Duodenal mucosa (tissue), 2 donors: ENCODE measurements around the gene PRCC.

ENCODE experiments used
- H3K27ac ChIP-seq: one replicate; pipeline ENCODE4 v1.7.0; 2013; ENCODE audit warnings: low read depth, low read length
- H3K27me3 ChIP-seq, 2 donors: one replicate each; pipeline ENCODE4 v1.7.0; 2013; ENCODE audit warnings: low read length in 2 of 2, control low read depth in 1 of 2; ENCODE audit not compliant: insufficient read depth in 2 of 2, control insufficient read depth in 1 of 2
- H3K36me3 ChIP-seq, 2 donors: one replicate each; pipeline ENCODE4 v1.7.0; 2013; ENCODE audit warnings: low read length in 2 of 2, control low read depth in 1 of 2; ENCODE audit not compliant: insufficient read depth in 2 of 2, control insufficient read depth in 1 of 2
- H3K4me1 ChIP-seq, 2 donors: one replicate each; pipeline ENCODE4 v1.7.0; 2013; ENCODE audit warnings: low read length in 2 of 2, control low read depth in 1 of 2; ENCODE audit not compliant: insufficient read depth in 2 of 2, control insufficient read depth in 1 of 2
- H3K4me3 ChIP-seq, 2 donors: one replicate each; pipeline ENCODE4 v1.7.0; 2013; ENCODE audit warnings: low read length in 2 of 2, low read depth in 1 of 2
- H3K9ac ChIP-seq, 2 donors: one replicate each; pipeline ENCODE4 v1.7.0; 2013; ENCODE audit warnings: low read length in 2 of 2, low read depth in 1 of 2
- H3K9me3 ChIP-seq, 2 donors: one replicate each; pipeline ENCODE4 v1.7.0; 2013; ENCODE audit warnings: low read length in 2 of 2, control low read depth in 1 of 2; ENCODE audit not compliant: control insufficient read depth in 1 of 2

PRCC gene

DNA sequence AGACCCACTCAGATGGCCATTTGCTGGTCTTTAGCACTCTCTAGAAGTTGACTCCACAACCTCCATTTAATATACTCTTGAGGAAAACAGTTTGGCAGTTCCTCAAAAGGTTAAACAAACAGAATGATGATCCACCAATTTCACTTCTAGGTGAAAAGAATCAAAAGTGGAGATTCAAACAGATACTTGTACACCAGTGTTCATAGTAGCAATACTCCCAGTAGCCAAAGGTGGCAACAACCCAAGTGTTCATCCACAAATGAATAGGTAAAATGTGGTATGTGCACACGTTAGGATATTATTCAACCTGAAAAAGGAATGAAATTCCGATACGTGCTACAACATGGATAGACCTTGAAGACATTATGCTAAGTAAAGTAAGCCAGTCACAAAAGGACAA lies 6.3 kb downstream of the PRCC start:
- no peak overlapping the region for H3K4me3 ChIP-seq
- no peak overlapping the region for H3K27ac ChIP-seq
- H3K4me1 ChIP-seq = peaks cover 28 to 34% of the 10 kb centered on the region in 2 donors
- H3K36me3 ChIP-seq = peaks cover 0 to 12% of the 10 kb centered on the region in 2 donors
- H3K9ac ChIP-seq = no peak overlapping the region
- no peaks in the 10 kb centered on the region for H3K9me3 ChIP-seq
- H3K27me3 ChIP-seq = no peaks in the 10 kb centered on the region

DNA sequence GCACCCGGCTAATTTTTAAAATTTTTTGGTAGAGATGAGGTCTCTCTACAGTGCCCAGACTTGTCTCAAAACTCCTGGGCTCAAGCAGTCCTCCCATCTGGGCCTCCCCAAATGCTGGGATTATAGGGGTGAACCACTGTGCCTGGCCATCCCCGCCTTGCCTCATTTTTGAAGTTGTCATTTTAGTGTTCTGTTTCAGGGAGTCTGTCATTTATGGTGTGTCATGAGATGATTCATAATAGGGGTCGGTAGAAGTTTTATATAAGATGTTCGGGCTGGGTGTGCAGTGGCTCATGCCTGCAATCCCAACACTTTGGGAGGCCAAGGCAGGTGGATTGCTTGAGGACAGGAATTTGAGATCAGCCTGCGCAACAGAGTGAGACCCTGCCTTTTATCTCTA lies 8.5 kb downstream of the PRCC start:
- H3K36me3 ChIP-seq = peaks cover 0 to 13% of the 10 kb centered on the region in 2 donors
- H3K27me3 ChIP-seq = no peaks in the 10 kb centered on the region
- no peaks in the 10 kb centered on the region for H3K9me3 ChIP-seq
- no peak overlapping the region for H3K4me3 ChIP-seq
- H3K27ac ChIP-seq = no peak overlapping the region
- peaks cover 12 to 16% of the 10 kb centered on the region in 2 donors for H3K4me1 ChIP-seq
- H3K9ac ChIP-seq = no peak overlapping the region

DNA sequence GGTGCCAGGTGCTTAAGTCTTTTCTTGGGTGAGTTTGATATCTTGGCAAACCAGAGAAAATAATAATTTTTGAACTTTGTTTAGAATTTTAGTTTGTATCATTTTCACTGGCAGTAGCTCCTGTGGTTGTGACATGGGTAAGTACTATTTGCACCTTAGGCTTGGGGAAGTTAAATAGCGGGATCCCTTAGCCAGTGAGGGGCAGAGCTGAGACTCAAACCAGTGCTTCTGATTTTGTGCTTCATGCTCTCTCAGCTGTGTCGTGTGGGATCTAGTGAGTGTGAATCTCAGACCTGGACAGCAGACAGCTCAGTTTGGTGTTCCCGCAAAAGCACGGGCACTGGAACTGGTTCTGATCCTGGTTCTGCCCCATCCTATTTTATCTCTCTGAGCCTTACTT lies 9.6 kb downstream of the PRCC start:
- H3K4me3 ChIP-seq = no peak overlapping the region
- no peaks in the 10 kb centered on the region for H3K9me3 ChIP-seq
- H3K36me3 ChIP-seq = peaks cover 0 to 22% of the 10 kb centered on the region in 2 donors
- H3K27ac ChIP-seq = no peak overlapping the region
- H3K27me3 ChIP-seq = no peaks in the 10 kb centered on the region
- H3K4me1 ChIP-seq = peaks cover 10 to 12% of the 10 kb centered on the region in 2 donors
- H3K9ac ChIP-seq = no peak overlapping the region

DNA sequence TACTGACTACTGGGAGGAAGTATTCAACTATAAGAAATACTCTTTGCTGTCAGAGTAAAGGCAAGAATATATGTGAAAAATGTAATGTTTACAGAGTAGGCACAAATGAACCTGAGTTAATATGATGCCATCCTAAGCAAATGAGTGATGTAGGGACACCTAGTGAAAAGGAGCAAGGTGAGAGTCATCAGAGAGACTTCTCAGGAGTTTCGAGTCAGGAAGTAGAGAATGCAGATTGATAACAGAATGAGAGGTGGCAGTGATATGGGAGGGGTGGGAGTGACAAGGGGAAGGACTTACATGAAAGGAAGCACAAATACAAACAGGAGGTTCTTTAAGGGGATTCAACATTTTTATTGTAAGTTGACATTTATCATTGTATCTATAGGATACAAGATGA lies 10.2 kb downstream of the PRCC start:
- peaks cover 6 to 28% of the 10 kb centered on the region in 2 donors for H3K36me3 ChIP-seq
- H3K27me3 ChIP-seq = no peaks in the 10 kb centered on the region
- H3K4me1 ChIP-seq = peaks cover 4 to 9% of the 10 kb centered on the region in 2 donors
- H3K9ac ChIP-seq = no peak overlapping the region
- H3K9me3 ChIP-seq = no peaks in the 10 kb centered on the region
- H3K4me3 ChIP-seq = no peak overlapping the region
- H3K27ac ChIP-seq = no peak overlapping the region

DNA sequence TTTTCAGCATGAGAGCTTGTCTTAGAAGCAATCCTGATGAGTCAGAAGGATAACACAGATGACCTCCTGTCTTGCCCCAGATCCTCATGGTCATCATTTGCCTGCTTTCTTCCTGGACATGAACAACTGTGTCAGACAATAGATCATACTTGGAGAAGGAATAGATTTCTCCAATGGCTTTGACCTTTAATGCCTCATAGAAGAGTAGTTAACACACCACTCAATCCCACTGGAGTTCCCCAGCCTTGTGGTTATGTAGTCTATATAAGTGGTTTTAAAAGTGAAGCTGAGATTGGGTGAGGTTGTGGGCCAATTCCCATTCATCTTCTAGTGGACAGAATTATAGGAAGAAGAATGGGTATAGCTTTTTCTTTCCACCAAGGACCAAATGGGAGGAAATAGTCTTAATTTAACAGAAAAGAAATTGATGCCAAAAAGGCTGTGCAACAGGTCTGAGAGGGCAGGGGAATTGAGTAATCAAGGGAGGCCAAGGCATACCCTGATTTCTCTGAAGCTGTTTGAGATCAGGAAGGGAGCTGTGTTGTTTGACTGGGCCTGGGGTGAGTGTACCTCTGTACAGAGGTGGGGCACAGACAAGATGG lies 14.4 kb downstream of the PRCC start:
- Histone ChIP-seq H3K4me3 (no peak overlapping the region), H3K9me3 (no peaks in the 10 kb centered on the region), H3K4me1 (no peaks in the 10 kb centered on the region), H3K27ac (no peak overlapping the region), H3K27me3 (no peaks in the 10 kb centered on the region), H3K36me3 (peaks cover 11 to 45% of the 10 kb centered on the region in 2 donors), H3K9ac (no peak overlapping the region)

DNA sequence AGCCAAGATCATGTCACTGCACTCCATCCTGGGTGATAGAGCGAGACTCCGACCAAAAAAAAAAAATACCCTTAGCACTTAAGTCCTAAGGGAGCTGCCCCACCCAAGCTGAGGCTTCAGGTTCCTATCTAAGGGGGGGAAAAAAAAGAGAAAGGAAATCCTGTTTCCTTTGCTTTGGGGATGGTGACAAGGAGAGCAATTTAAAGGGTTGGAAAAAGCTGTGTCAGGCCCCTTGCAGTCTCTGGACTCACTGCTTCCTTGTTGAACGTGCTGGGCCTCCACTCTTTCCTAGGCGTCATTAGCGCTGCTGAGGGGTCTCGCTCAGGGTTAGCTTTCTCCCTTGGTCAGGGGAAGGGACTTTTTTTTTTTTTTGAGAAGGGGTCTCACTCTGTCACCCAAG lies 18.1 kb downstream of the PRCC start:
- no peak overlapping the region for H3K27ac ChIP-seq
- H3K9me3 ChIP-seq = no peaks in the 10 kb centered on the region
- H3K36me3 ChIP-seq = peaks cover 16 to 64% of the 10 kb centered on the region in 2 donors
- H3K4me3 ChIP-seq = no peak overlapping the region
- no peaks in the 10 kb centered on the region for H3K4me1 ChIP-seq
- H3K27me3 ChIP-seq = no peaks in the 10 kb centered on the region
- H3K9ac ChIP-seq = no peak overlapping the region

DNA sequence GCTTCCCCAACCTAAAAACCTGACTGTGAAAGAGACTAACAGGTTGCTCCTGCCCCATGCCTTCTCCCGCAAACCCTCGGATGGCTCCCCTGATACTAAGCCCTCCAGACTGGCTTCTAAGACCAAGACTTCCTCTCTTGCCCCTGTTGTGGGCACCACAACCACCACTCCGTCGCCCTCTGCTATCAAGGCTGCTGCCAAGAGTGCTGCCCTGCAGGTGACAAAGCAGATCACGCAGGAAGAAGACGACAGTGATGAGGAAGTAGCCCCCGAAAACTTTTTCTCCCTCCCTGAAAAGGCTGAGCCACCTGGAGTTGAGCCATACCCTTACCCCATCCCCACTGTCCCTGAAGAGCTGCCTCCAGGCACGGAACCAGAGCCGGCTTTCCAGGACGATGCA lies 19.3 kb downstream of the PRCC start:
- H3K9me3 ChIP-seq = no peaks in the 10 kb centered on the region
- H3K27me3 ChIP-seq = no peaks in the 10 kb centered on the region
- H3K36me3 ChIP-seq = peaks cover 16 to 66% of the 10 kb centered on the region in 2 donors
- H3K27ac ChIP-seq = no peak overlapping the region
- H3K4me3 ChIP-seq = no peak overlapping the region
- no peak overlapping the region for H3K9ac ChIP-seq
- H3K4me1 ChIP-seq = no peaks in the 10 kb centered on the region

DNA sequence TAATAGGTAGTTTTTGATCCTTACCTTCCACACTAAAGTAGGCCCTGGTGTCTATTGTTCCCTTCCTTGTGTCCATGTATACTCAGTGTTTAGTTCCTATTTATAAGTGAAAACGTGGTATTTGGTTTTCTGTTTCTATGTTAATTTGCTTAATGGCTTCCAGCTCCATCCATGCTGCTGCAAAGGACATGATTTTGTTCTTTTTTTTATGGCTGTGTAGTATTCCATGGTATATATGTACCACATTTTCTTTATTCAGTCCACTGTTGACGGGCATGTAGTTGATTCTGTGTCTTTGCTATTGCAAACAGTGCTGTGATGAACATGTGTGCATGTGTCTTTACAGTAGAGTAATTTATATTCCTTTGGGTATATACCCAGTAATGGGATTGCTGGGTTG lies 20.8 kb downstream of the PRCC start:
- Histone ChIP-seq H3K27ac (no peak overlapping the region), H3K36me3 (peaks cover 15 to 67% of the 10 kb centered on the region in 2 donors), H3K27me3 (no peaks in the 10 kb centered on the region), H3K4me1 (no peaks in the 10 kb centered on the region), H3K9ac (no peak overlapping the region), H3K9me3 (no peaks in the 10 kb centered on the region), H3K4me3 (no peak overlapping the region)

DNA sequence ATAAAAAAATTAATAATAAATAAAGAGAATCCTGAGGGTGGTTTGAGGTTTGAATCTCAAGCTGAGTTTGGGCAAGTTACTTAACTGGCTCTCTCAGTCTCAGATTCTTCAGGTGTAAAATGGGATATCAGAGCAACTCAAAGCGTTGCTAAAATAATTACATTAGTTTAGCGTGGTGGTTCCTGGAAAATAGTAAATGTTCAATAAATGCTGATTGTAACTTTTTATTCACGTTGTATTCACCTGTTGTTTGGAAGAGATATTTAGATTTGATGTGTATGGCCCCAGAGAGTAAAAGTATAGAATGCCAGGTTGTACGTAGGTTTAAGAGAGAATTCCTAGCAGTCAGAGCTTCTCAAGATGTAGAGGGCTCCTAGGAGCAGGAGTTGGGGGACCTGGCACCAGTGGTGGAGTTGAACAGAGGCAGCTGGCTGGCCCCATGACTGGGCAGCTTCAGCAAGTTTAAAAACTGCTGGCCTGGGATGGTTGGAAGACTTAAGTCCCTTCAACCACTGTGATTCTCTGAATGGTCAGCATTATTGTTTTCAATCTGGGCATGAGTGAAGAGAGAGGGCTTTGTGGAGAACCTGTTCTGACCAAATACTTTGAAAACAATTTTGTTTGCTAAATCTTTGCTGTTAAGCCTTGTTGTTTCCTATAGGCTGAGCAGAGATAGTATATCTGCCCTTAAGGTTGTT lies 22.4 kb downstream of the PRCC start:
- no peak overlapping the region for H3K27ac ChIP-seq
- no peaks in the 10 kb centered on the region for H3K9me3 ChIP-seq
- no peaks in the 10 kb centered on the region for H3K27me3 ChIP-seq
- no peak overlapping the region for H3K4me3 ChIP-seq
- no peak overlapping the region for H3K9ac ChIP-seq
- H3K4me1 ChIP-seq = no peaks in the 10 kb centered on the region
- peaks cover 25 to 65% of the 10 kb centered on the region in 2 donors for H3K36me3 ChIP-seq

DNA sequence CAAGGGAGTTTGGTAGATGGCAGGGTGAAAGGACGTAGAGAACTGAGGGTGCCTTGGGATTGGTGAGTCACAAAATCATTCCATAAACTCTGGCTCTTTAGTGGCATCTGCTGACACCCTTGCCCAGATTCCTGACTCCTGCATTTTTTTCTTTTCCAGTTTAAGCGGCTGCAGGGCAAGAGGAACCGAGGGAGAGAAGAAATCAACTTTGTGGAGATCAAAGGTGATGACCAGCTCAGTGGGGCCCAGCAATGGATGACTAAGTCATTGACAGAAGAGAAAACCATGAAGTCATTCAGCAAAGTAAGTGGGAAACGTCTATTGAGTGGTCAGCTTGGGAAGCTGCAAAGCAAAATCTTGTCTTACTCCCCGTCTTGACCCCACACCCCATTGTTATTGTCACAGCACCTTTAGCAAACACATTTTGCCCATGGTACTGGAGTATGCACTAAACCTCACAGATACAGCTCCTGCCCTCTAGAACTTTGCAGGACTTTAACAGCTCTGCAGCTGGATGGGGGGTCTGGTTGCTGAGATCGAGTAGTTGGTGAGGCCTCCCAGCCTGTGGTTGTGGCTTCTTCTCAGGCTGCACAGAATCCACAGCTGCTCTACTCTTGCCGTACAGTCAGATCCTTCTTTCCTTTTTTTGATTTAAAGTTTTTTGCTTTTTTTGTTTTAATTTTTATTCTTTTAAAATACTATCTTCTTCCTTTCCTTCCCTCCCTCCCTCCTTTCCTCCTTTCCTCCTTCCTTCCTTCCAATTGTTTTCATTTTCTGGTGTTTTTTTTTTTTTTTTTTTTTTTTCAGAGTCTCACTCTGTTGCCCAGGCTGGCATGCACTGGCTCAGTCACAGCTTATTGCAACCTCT lies 27.4 kb downstream of the PRCC start:
- Histone ChIP-seq H3K4me3 (no peak overlapping the region), H3K27me3 (no peaks in the 10 kb centered on the region), H3K9ac (no peak overlapping the region), H3K27ac (no peak overlapping the region), H3K4me1 (peaks cover 0 to 5% of the 10 kb centered on the region in 2 donors), H3K36me3 (peaks cover 48 to 78% of the 10 kb centered on the region in 2 donors), H3K9me3 (no peaks in the 10 kb centered on the region)
